Stimulated activated CD8-positive, alpha-beta memory T cell treated with anti-CD3 and anti-CD28 coated beads, Interleukin-12 subunit alpha, Interleukin-12 subunit beta, amount 100 ng/mL, for 24 hours (primary cell): ENCODE results near the gene PPP2R2C.

Source experiments
- DNase-seq: peaks from one replicate; pipeline ENCODE4 v3.0.0-alpha.2; 2020; ENCODE audit errors: extremely low read depth

Gene PPP2R2C

DNA sequence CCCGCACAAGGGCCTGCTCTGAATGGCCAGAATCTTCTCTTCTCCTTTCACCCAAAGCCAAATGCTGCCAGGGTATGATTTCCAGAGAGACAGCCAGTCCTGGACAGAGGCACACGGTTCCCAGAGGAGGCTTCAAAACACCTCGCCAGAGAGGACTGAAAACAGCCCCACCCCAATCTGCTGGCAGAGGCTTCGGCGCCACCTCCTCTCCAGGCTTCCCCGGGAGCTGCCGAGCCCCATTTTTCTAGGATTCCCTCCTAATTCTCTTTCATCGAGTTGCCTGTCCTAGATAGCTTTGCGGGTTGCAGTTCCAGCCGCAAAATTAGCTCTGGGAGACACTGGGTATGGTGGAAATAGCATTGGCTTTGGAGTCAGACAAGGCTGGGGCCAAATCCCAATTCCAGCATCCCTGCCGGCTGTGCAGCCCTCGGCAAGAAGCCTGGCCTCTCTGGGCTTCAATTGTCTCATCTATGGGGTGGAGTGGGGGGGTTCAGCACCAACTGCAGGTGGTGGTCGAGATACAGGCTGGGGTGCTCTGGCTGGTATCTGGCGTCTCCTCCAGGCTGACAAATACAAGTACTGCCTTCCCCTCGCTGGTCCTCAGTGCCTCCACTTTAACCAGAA, 22.6 kb downstream of the PPP2R2C start:
- DNase-seq = no peak

GRCh38 chr4:6449335-6449734, 23.1 kb downstream of the PPP2R2C start:
- no peak for DNase-seq

DNA sequence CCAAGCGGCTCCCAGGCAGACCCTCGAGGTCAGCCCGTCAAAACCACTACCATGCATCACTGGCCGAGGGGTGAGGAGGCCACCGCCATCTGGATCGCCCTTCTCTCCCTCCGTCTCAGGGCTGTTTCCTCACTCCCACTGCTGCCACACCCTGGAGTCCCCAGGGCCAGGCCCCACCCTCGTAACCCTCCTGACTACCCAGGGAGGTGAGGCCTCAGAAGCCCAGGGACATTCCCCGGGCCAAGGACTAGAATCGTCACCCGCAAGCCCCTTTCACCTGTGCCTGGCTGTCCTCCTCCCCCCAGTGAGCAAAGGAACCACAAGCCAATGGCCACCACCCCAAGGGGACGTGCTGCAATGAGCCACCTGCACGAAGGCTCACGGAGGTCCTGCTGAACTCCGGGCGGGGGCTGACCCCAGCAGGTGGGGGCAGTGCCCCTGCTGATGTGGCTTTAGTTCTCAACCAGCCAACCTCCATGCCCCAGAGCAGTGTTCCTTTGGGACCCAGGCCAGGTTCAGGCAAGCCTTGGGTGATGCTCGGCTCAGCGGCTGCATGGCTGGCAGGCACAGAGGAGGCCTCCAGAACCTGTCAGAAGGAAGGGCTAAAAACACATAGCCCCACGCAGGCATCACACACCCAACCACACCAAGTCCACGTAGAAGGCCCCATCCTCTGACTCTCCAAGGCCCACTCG, 23.8 kb downstream of the PPP2R2C start:
- no peak for DNase-seq

GRCh38 chr4:6447672-6448171, 24.7 kb downstream of the PPP2R2C start:
- DNase-seq = no peak

- no peak for DNase-seq
Observed at GRCh38 chr4:6446538-6447451, 25.6 kb downstream of the PPP2R2C start.

GRCh38 chr4:6446130-6446482, 26.3 kb downstream of the PPP2R2C start:
- no peak for DNase-seq

DNA sequence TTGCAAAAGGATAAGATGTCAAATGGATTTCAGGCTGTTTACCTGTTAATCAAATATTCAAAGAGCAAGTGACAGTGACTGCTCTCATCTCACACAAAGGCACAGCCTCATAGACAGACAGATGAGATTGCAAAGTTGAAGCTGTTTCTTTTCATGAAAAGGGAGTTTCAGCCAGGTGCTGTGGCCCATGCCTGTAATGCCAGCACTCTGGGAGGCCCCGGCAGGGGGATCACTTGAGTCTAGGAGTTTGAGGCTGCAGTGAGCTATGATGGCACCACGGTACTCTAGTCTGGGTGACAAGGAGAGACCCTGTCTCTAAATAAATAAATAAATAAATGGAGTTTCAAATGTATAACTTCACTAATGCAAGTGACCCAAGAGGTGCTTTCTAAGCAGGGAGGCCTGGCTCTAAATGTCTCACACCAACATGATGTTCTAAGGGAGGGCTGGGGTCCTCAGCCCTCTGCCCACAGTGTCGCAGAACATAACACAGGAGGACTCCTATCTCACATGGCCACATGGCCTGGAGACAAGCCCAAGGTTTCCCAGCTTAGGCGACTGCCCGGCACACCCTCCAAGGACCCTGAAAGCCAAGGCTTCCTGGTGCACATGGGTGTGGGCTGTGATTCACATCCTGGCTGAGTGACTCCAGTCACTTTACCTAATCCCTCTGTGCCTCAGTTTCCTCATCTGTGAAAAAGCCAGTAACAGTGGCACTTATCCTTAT, 26.8 kb downstream of the PPP2R2C start:
- no peak for DNase-seq

DNA sequence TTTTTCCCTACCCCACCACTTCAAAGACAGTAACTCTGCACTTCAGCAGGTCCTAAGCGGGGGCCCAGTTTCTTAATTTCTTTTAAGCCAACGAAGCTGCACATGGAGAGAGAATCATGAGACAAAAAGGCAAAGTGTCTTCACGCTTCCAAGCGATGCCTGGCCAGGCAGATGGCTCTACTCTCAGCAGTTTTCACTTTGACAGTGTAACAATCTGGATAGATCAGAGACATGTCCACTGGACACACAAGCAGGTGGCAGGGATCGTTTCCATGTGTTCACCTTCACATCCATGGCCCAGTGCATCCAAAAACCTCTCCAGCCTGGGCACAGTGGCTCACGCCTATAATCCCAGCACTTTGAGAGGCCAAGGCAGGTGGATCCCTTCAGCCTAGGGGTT, 27.8 kb downstream of the PPP2R2C start:
- no peak for DNase-seq

DNA sequence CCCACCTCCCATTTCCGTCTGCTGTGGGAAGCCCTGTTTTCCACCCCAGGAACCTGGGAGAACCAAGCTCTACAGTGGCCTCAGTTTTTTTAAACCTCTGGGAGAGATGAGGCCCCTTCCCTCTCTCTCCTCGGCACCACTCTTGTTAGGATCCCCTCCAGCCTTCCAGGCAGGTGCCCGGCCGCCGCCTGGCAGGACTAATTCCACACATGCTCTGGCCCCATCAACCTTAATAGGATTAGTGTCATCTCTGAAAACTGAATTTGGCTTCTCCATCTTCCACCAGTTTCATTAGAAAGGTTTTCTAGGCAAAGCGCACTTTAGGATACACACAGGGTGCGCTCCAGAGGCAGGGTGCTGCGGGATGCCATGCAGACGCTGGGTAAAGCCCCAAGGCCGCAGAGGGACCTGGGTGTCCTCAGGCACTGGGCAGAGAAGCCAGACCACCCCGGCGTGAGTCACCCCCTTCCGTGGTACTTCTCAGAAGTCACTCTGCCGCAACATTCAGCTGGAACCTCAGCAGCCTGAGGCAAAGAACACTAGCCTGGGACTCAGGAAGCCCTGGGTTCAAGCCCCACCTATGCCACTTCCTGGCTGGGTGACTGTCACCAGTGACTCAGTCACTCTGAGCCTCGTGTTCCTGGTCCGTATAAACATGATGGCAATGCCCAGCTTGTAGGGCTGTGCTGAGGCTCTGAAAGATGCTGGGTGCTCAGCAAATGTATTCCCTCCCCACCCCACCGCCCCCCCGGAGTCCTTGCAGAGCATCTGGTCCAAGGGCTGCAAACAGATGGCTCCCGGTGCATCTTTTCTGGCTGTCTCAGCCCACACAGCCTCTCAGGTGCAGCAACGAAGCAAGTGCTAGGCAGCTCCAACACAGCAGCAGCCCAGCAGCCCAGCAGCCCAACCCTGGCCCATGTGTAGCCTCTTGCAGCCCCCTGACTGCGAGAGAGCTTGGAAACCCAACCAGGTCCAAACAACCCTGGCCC, 29.1 kb downstream of the PPP2R2C start:
- no peak for DNase-seq

DNA sequence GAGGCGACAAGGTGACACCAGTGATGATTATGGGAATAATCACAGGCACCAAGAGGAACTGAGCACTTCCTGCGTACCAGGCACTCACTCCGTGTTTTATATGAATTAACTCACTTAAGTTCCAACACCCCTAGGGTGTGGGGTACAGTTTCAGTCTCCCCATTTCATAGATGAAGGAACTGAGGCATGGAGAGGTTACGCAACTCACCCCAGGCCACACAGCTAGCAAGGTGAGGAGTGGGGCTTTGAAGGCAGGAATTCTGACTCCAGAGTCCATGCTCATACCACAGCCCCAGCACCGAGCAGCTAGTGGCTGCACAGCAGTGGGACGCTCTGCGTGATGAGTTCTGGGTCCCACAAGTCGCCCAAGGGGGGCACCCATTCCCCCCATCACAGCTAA, 29.9 kb downstream of the PPP2R2C start:
- DNase-seq = no peak

- DNase-seq = no peak
Observed at GRCh38 chr4:6441758-6442157, 30.7 kb downstream of the PPP2R2C start.

GRCh38 chr4:6441202-6441582, 31.2 kb downstream of the PPP2R2C start:
- no peak for DNase-seq

GRCh38 chr4:6440506-6441201, 31.8 kb downstream of the PPP2R2C start:
- DNase-seq = no peak

DNA sequence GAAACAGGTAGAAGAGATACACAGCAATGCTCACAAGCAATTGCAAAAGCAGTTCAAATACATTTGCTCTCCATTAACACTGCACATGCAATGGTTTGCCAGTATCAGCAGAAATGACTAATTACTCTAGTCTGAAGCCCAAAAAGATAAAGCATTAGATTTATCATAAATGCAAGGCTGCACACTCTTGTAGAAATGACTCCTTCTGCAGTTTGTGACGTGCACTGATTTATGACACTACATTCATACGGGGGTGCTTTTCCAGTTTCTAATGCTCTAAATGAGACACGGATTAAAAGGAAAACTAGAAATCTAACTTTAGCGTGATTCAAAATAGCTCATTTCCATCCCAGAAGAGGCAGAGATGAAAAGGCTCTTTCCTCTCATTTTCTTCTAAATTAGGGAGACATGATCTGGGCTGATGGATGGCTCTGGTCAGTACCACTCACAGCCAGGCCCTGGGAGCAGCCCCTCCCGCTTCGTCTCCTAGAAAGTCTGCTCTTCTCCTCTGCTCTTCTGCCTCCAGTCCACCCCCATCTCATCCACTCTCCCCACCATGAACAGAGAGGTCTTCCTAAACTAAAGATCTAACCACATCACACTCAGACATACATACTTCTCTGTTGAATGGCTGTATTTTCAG, 33.2 kb downstream of the PPP2R2C start:
- no peak for DNase-seq

DNA sequence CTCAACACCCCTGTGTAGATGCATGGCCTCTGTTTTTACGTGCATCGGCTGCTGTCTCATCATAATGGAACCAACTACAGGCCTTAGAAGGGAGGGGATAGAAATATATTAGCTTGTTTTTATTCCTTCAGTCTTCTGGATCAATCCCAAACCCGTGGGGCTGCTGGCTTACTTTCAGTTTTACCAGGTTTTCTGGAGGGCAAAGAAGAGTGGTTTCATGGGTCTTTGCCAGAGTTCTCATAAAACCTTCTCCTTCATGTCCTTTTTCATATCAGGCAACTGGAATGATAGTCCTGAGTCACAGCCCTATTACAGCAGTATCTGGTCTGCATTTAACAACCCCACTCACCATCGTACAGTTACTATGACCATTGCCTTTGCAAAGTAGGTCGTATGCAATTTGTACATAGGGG, 34.6 kb downstream of the PPP2R2C start:
- DNase-seq = no peak

DNA sequence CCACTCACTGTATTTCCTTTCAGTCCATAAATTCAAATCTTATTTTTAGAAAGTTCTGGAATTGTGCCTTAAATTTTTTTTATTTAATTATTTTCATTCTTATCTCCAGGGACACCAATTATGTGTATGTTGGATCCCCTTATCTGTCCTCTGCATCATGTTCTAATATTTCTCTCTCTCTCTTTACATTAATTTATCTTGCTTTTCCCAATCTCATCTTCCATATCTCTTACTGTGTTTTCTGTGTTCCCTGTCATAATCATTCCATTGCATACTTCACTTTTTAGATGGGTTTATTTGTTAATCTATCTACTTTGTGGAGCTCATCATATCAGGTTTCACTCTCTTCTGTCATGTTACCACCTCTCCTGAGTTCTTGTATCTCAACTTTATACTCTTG, 37.4 kb downstream of the PPP2R2C start:
- DNase-seq = no peak

- no peak for DNase-seq
Observed at GRCh38 chr4:6430927-6431326, 41.5 kb downstream of the PPP2R2C start.

- DNase-seq = no peak
Observed at GRCh38 chr4:6427439-6428090, 44.8 kb downstream of the PPP2R2C start.
